Occipital lobe (tissue), 3 donors: ENCODE measurements around the gene RAB14. TPM values are rescaled to one million over a fixed set of nuclear protein-coding genes. Genes with fewer than 3 reads are reported as not detected.
"Not testable (repeated sequence)": the region's sequence is repeated elsewhere in the genome, so short reads cannot be mapped to it uniquely, and the experiment has no call there.

Experiments used
- DNase-seq: peaks from one replicate; lab custom pipeline; 2025; lab: John Stamatoyannopoulos, UW
- small RNA-seq: library from RNA; depleted of rRNA; stranded (forward); fragments of <200 nt; gene quantifications from one replicate; pipeline ENCODE3, GENCODE V24; 2014
- total RNA-seq: library from RNA; depleted of rRNA; stranded (reverse); fragments of >200 nt; gene quantifications from one replicate; pipeline ENCODE4 v1.2.3, GENCODE V29; 2014

The RAB14 gene
- total RNA-seq, 1 donor from 2014 or later = 64.3 TPM

- DNase-seq = no peak
These were observed 43.7 kb downstream of the RAB14 start for GRCh38 chr9:121157939-121158338.

- DNase-seq = no peak
These were observed 45.4 kb downstream of the RAB14 start for GRCh38 chr9:121156263-121156731.

DNA sequence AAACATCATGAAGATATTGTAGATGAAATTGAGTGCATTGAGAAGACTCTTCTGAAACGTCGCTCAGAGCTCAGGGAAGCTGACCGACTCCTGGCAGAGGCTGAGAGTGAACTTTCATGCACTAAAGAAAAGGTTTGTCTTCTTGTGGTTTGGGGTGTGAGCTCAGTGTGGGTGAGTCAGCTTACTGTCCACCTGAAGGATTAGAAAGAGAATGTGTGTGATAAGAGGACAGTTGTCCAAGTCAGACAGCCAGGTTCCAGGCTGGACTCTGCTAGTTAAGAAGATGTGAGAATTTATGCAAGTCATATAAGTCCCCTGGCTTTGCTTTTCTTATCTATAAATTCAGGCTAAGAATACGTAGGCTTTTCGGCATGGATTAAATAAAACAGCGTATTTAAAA, 46.9 kb downstream of the RAB14 start:
- no peak for DNase-seq

DNA sequence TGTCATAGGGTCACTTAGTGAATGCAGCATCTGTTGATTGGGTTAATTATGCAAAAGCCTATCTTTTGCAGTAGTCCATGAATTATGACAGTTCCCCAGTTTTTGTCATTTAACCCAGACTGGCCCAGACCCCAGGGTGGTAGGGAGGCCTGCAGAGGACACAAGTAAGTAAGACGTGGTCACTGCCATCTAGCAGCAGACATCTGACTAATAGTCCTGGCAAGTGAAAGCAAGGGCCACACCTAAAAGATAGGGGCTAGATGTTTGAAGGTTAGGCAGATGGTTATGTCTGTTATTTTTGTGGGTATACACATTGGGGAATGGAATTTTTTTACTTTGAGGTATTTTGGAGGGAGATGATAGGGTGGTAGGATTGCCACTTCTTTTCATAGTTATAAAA, 48.0 kb downstream of the RAB14 start:
- DNase-seq = no peak

GRCh38 chr9:121150188-121150587, 51.5 kb downstream of the RAB14 start:
- no peak for DNase-seq

- DNase-seq = no peak
These were observed 57.2 kb downstream of the RAB14 start for GRCh38 chr9:121144482-121144881.

DNA sequence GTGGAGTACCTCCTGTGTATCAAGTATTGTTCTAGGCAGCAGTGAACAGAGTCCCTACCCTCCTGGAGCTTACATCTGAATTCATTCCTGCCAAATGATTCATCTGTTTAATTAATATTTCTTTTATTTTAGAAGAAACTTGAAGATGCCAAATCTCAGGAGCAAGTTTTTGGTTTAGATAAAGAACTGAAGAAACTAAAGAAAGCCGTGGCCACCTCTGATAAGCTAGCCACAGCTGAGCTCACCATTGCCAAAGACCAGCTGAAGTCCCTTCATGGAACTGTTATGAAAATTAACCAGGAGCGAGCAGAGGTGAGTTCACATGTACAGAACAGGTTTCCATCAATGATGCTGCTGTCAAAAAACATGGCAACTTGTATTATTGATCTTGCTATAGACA, 57.9 kb downstream of the RAB14 start:
- no peak for DNase-seq

- DNase-seq = no peak
These were observed 60.0 kb downstream of the RAB14 start for GRCh38 chr9:121141706-121142105.

DNA sequence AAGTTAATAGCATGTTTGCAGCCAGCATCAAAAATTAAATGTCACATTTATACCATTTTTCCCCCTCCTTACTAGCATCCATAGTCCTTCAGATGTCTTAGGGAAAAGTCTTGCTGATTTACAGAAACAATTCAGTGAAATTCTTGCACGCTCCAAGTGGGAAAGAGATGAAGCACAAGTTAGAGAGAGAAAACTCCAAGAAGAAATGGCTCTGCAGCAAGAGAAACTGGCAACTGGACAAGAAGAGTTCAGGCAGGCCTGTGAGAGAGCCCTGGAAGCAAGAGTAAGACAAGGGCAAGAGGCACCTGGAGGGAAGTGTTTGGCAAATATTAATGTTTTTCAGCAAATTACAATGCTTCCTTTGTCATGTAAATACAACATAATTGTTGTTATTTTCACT, 60.4 kb downstream of the RAB14 start:
- no peak for DNase-seq

GRCh38 chr9:121140162-121140561, 61.5 kb downstream of the RAB14 start:
- DNase-seq = no peak

DNA sequence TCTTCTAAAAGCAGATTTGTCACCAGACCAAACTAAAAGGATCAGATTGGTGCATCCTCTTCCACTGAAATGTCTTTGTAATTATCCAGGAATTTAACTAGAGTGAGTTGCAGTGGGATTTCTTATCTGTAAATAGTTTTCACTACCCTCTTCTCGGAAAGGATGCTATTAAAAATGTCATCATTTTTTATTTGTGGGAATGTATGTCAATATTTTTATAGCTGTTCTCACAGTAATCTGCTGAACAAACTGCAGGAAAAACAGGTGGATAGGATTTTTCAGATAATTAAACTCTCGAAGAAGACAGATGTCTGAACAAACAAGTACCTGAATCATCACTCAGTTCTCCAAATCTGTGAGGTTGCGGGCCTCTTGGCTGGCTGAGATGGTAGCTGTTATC, 62.7 kb downstream of the RAB14 start:
- DNase-seq = no peak

- no peak for DNase-seq
These were observed 63.1 kb downstream of the RAB14 start for GRCh38 chr9:121138561-121138960.

DNA sequence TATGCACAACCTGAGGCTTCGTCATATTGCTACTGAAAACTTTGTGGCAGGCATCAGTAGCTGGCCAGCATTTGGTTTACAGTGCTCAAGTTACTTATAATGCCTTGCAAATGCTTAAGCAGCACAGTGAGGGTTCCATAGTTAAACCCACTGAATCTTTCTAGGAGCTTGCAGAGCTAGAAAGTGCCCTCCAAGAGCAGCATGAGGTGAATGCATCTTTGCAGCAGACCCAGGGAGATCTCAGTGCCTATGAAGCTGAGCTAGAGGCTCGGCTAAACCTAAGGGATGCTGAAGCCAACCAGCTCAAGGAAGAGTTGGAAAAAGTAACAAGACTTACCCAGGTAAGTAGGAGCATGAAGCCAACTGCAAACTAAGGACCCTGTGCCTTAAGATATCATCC, 66.0 kb downstream of the RAB14 start:
- DNase-seq = no peak

DNA sequence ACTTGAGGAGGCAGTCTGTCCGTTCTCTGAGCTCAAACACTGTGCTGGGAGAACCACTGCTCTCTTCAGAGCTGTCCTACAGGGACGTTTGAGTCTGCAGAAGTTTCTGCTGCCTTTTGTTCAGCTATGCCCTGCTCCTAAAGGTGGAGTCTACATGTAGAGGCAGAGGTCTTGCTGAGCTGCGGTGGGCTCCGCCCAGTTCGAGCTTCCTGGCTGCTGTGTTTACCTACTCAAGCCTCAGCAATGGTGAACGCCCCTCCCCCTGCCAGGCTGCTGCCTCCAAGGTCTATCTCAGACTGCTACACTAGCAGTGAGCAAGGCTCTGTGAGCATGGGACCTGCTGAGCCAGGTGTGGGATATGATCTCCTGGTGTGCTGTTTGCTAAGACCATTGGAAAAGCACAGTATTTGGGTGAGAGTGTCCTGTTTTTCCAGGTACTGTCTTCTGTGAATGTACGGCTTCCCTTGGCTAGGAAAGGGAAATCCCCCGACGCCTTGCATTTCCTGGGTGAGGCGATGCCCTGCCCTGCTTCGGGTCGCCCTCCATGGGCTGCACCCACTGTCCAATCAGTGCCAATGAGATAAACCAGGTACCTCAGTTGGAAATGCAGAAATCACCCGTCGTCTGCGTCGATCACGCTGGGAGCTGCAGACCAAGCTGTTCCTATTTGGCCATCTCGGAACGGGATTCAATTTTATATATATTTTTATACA, 68.4 kb downstream of the RAB14 start:
- DNase-seq = no peak

DNA sequence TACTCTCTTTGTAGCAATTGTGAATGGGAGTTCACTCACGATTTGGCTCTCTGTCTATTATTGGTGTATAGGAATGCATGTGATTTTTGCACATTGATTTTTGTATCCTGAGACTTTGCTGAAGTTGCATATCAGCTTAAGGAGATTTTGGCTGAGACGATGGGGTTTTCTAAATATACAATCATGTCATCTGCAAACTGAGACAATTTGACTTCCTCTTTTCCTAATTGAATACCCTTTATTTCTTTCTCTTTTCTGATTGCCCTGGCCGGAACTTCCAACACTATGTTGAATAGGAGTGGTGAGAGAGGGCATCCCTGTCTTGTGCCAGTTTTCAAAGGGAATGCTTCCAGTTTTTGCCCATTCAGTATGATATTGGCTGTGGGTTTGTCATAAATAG, 72.3 kb downstream of the RAB14 start:
- not testable (repeated sequence) for DNase-seq

Small RNAs within 50 kb of the gene (small RNA-seq; reads per million reads assigned to genes)
- gene RN7SL181P = not detected

Other genes with a start within 250 kb of the RAB14 start
- 8.0 TPM for gene C5, start 151.6 kb downstream of the RAB14 start, total RNA-seq
- 14.2 TPM for gene CNTRL, start 126.9 kb downstream of the RAB14 start, total RNA-seq
- 28.5 TPM for gene GSN, start 66.3 kb upstream of the RAB14 start, total RNA-seq
- 25.1 TPM for gene STOM, start 168.4 kb upstream of the RAB14 start, total RNA-seq